SK-N-DZ (cell line): ENCODE results near the gene BRMS1.
"Not testable (repeated sequence)": the region's sequence is repeated elsewhere in the genome, so short reads cannot be mapped to it uniquely, and the experiment has no call there.

Source experiments
- DNase-seq: peaks from one replicate; pipeline ENCODE4 v3.0.0-alpha.2; 2015; ENCODE audit warnings: low spot score

The BRMS1 gene

DNA sequence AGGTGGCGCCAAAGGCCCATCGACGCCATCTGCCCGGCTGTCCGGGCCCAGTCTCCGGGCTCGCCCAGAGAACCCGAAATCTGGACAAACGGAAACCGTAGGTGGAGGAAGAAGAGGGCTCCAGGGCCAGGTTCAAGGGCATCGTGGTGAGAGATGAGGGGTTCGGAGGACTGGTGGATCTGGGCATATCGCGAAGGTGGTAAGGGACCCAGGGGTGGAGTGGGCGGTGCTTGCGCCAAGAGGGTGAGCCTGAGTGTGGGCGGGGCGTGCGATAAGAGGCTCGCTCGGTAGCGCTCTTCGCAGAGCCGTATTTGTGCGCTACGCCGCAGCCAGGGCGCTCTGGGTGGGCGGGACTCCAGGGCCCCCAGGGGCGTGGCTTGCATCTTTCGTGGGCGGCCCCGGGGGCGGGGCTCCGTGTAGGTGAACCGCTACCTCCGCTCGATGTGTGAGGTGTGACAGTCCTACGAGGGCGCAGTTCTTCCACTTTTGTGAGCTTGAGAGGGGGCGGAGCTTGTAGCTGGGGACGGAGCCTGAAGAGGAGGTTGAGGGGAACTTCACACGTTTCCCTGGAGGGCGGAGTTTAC, 32.8 kb downstream of the BRMS1 start:
- DNase-seq = peak; percentile 95

DNA sequence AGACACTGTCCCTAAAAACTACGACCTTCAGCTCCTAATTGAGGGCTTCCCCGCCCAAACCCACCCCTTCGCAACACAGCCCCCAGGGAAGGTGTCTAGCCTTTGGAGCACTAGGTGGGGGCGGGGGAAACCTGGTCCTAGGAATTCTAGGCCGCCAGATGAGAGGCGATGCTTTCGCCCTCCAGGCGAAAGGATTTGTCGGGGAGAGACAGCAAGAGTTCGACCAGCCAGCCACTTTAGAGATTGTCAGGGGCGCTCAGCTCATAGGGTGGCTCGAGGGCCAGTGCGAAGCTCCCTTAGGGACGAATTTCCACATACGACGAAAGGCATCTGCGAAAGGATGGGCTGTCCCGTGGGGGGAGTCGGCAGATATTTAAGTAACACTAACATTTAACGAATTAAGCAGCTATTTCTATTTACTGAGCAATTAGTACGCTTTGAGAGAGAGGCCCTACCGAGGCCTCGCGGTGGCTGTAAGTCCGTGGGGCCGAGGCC, 33.4 kb downstream of the BRMS1 start:
- DNase-seq = no peak

DNA sequence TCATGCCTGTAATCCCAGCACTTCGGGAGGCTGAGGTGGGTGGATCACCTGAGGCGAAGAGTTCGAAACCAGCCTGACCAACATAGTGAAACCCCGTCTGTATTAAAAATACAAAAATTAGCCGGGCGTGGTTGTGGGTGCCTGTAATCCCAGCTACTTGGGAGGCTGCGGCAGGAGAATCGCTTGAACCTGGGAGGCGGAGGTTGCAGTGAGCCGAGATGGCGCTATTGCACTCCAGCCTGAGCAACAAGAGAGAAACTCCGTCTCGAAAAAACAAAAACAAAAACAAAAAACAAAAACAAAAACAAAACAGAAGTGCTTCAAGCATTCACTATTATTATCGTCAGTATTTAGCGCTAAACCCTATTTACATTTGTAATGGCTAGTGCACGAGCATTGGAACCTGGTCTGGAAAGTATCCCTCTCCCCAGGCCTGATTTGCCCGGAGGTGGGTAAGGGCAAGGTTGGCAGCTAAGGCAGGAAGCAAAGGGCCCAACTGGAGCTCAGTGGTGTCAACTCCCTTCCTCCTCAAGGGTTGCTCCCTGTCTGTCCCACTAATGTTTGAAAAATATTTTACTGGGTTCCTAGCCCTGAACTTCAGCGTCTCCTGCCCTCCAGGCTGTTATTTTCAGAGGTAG, 34.0 kb downstream of the BRMS1 start:
- DNase-seq = not testable (repeated sequence)

DNA sequence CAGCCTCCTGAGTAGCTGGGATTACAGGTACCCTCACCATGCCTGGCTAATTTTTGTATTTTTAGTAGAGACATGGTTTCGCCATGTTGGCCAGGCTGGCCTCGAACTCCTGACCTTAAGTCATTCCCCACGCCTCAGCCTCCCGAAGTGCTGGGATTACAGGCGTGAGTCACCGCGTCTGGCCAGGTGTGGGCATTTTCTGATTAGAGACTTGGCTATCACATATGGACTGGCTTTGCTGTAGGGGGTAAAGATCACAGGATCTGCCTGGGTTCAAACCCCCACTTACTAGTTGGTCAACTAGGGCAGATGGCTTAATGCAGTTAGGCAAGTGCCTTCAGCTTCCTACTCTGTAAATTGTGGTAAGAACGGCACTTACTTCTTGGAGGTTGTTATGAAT, 34.6 kb downstream of the BRMS1 start:
- DNase-seq = no peak

DNA sequence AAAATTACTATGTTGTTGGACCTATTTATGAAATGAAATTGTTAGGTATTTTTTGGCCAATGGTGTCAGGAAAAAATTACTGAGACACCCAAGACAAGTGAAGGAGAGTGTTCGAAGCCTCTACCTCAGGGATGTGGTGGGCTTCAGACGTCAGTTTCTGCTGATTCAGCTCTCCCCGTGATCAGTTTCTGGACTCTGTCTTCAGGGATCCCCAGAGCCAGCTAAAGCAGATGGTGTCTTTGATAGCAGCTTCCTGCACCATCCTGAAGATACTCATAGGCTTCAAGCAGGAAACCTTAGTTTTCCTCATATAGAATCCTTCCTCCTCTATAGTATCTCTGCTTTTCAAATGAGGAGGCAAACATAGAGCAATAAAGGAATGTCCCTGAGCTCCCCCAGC, 35.4 kb downstream of the BRMS1 start:
- DNase-seq = no peak

DNA sequence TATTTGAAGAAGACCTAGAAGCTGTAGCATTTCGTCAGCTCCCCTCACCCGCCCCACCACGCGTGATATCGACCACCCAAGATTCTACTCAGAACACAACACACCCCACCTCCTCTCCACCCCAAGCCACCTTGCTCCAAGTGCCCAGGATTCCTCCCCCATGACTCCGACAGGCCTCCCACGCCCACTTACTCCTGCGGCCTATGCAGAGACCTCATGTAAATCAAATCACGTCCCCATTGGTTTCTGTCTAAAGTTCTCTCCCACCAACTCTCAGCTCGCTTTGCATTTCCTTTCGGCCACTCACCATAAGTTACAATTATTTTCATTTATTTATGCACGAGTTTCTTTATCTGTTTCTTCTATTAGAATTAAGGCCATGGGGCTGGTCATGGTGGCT, 42.2 kb downstream of the BRMS1 start:
- no peak for DNase-seq

DNA sequence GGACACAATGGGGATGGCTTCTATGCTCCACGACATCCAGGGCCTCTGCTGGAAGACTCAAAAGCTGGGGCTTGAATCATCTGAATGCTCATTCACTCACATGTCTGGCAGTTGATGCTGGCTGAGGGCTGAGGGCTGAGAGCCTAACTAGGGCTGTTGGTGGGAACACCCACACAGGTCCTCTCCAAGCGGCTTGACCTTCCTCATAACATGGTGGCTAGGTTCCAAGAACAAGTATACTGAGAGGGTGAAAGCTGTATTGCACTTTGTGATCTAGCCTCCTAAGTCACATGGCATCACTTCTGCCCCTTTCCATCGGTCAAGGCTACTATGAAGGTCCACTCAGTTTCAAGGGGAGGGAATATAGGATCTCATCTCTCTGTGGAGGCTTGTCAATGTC, 45.7 kb downstream of the BRMS1 start:
- no peak for DNase-seq

DNA sequence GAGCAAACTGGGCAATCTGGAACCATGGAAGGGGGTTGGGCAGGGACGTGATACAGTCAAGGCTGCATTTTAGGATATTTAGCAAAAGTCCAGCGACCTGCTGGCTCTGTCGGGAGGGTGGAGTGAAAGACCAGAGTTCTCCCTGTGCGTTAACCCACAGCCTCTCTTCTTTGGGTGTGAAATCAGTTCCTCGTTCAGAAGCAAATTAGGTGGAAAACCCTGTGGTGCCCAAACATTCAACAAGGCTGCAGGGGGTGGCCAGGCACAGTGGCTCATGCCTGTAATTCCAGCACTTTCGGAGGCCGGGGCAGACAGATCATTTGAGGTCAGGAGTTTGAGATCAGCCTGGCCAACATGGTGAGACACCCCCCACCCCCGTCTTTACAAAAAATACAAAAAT, 47.3 kb downstream of the BRMS1 start:
- no peak for DNase-seq

DNA sequence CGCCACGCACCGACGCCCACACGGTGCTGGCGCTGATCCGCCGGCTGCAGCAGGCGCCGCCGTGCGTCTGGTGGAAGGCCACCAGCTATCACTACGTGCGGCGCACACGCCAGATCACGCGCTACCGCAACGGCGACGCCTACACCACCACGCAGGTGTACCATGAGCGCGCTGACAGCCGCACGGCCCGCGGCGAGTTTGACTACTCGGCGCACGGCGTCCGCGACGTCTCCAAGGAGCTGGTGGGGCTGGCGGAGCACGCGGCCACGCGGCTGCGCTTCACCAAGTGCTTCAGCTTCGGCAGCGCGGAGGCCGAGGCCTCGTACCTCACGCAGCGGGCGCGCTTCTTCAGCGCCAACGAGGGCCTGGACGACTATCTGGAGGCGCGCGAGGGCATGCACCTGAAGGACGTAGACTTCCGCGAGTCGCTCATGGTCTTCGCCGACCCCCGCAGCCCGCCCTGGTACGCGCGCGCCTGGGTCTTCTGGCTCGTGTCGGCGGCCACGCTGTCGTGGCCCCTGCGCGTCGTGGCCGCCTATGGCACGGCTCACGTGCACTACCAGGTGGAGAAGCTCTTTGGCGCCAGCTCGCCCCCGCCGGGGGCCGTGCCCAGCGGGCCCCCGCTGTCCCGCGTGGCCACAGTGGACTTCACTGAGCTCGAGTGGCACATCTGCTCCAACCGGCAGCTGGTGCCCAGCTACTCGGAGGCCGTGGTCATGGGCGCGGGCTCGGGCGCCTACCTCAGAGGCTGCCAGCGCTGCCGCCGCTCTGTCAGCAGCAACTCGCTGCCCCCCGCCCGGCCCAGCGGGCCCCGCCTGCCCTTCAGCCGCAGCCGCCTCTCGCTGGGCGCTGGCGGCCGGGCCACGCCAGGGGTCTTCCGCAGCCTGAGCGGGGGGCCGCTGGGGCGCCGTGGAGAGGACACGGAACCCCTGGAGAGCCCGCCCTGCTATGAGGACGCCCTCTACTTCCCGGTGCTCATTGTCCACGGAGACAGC, 50.0 kb downstream of the BRMS1 start:
- no peak for DNase-seq

DNA sequence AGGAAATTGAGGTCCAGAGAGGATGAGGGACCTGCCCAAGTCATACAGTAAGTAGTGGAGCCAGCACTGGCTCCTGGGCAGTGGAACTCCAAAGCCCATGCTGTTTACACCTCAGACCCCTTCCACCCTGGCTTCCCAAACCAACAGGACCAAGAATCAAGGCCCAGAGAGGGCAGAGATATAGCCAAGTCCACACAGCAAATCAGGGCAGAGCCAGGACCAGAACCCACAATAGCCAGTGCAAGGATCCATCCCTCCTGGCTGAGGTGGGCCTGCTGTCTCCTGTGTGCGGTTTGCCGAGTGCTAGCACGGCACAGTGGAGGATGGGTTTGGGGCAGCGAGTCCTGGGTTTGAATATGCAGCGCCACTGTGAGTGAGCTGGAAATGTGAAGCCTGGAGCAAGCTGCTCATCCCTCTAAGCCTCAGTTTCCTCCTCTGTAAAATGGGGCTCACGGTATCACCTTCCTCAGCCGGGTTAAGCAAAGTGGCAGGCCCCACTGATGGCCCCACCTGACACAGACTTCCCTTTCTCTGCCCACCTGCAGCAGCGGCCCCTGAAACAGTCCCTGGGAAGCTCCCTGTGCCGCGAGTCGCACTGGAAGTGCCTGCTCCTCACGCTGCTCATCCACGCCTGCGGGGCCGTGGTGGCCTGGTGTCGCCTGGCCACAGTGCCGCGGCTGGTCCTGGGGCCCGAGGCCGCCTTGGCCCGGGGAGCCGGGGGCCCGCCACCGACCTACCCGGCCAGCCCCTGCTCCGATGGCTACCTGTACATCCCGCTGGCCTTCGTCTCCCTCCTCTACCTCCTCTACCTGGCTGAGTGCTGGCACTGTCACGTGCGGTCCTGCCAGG, 50.9 kb downstream of the BRMS1 start:
- no peak for DNase-seq

DNA sequence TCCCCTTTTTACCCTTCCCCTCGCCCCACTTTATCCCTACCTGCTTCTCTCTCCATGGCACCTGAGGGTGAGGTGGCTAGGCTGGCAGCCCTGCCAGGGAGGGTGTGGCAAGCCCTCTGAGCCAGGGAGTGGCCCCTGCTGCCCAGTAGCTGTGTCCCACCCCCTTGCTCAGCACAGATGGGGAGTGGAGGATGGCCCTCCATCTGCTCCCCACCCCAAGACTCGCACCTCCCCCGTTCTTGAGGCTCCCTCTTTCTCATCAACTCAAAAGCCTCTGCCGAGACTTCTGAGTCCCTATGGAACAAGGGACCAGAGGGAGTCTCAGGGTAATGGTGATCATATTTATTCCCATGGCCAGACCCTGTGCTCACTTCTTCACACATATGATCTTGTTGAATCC, 51.6 kb downstream of the BRMS1 start:
- no peak for DNase-seq

DNA sequence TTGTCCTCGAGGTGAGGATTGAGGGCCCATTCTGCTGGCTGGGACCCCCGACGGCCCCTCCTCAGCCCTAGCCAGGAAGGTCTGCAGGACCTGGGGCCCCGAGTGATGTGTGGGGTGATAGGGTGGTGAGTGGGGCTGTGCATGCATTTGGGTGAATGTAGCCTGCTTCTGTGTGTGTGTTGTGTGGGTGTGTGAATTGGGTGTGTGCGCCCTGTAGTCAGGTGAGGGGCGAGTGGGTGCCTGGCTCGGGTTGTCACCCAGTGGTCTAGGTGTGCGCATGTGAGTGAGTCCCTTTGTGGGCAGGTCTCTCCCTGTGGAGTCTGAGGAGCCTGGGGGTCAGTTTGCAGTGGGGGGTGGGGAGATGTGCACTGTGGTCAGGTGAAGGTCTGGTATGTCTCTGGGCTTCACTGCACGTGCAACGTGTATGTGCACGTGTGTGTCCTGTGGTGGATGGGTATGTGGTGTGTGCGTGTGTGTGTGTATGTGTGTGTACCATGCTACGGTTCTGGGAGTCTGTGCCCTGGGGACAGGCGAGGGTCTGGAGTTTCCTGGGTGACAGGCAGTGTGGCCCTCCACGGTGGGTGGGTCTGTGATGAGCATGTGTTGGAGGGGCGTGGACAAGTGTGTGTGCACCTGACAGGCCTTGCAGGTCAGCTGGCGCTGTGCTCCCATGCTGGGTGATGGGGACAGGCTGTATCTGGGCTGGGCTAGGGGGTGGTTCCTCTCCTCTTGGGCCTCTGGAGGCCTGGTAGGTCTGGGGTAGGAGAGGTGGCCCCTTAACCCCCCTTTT, 52.2 kb downstream of the BRMS1 start:
- no peak for DNase-seq

DNA sequence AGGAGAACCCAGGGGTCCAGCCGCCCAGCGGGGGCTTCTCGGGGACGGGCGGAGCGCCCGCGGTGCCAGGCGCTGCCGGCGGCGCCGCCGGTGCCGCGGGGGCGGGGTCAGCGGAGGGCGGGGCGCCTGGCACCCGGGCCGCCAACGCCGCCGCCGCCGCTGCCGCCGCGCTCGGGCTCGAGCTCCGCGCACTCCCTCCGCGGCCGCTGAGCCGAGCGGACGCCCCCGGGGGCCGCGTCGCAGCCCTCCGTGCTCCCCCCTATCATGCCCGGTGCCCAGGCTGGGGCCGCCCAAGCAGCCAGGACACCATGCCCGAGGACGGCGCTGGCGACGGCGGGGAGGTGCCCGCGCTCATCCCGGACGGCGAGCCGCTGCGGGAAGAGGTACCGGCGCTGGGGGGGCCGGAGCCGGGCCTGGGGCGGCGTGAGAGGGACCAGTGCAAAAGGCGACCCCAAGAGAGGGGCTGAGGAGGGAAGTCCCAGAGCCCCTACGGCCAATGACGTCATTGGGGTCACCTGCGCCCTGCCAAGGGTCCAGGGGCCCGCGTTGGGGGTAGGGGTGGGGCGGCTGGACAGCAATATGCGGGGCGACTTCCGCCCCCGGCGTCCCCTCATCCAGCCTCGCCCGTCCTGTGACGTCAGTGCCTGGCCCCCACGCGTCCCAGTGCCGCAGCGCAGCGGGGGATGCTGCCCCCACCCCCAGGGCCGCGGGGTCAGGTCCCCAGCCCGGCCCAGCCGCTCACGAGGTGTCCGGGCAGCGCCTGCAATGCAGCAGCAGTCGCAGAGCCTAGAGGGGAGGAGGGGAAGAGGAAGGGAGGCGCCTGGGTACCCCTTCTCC, 53.0 kb downstream of the BRMS1 start, which contains the start of gene TMEM151A:
TSS of gene TMEM151A (plus strand) at position 189 of the 837 bp plus-strand sequence. CDS start at position 309, 120 bp downstream.
- DNase-seq = no peak

DNA sequence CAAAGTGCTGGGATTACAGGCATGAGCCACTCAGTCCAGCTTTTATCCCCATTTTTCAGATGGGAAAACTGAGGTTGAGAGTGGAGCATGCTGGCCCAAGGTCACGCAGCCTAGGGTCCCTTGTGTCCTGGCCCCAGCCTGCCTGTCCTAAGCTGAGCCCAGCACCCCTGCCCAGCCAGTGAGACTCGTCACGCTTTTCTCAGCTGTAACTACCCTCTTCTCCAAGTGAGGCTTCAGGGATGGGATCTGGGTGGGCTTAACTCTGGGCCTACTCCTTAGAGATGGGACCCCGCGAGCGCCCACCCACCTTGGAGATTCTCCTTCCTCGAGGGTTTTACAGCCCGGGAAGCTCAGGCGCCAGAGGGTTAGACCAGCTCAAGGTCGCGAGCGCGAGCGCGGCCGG, 53.6 kb downstream of the BRMS1 start:
- no peak for DNase-seq

DNA sequence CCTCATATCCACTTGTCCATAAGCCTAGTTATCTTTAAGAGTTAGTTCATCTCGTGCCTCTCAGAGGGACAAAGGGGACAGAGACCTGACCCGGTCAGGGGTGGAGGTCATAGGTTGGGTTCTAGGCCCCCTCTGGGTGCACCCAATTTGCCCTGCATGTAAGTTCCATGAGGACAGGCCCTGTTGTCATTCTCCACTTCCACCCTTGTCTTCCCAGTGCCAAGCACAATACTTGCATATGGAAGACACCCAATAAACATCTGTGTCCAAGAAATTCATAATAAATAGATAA, 54.6 kb downstream of the BRMS1 start:
- no peak for DNase-seq

DNA sequence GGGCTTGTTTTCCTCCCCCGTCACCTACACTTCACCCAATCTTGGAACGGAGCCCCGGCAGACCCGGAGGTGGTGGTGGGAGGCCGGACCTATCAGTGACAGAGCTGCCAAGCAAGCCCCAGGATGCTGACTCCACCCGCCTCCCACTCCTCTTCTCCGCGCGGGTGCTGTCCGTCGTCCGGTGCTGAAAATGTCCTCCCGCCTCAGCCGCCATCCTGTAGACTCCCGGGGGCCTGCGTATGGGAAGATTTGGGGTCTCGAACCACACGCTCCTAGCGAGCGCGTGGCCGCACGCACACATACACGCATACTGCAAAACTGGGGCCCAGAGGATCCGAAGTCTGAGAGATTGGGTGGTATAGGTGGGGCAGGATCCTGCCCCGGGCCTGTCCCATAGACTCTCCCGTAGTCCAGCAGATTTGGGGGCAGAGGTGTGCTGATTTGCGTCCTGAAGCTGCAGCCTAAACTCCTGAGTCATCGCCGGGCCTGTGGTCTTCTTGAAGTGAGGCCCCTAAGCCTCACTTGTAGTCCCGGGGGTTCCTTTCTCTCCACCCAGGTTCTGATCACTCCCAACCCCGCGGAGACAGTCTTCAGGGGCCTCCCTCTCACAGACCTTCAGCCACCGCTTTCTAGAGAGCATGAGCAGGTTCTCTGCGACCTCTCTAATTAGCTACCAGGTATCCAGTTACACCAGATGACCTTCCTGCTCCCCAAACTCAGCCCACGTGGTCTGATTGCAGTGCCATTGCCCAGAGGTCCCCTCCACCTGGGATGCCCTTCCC, 55.2 kb downstream of the BRMS1 start:
- DNase-seq = peak; percentile 57

DNA sequence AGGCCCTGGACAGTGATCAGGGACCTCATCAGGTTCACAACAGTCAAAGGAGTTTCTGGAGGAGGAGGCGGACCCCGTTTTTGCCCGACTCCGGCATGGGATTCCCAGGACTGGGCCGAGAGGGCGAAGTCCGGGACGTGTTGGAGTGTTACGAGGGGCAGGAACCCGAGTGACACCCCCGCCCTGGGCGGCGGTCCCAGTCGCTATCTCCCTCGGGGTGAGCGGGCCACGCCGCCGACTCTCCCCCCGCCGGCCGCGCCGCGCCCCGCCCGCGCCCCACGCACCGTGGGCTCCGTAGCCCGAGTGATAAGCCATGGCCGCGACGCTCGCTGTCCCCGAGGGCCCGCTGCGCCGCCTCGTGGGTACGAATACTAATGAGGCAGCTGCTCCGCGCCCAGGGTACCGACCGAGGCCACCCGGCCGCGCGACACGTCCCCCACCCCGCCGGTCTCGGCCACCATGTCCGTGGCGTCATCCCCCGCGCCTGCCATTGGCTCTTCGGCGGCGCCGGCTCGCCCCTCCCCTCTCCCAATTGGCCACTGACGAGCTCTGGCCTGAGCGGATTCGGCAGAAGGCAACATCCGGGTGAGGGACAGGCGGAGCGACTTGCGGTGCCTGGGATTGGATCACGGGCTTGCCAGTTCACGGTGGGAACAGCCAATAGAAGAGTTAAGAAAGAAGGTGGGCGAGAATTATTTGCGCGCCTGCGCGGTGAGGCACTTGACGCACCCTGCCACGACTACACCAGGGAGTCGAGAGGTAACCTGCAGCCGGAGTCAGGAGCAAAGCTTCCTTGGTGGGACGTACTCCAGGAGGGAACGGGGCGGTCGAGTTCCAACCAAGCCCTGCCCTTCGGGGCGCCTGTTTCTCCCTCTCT, 56.0 kb downstream of the BRMS1 start, which contains the start of gene YIF1A:
TSS of gene YIF1A (minus strand) at position 473 of the 877 bp plus-strand sequence. CDS start at position 315, 158 bp downstream.
- DNase-seq = peak; percentile 100
